A549 (cell line): ENCODE results near the gene RAB8A.

Experiments used
- EP300 ChIP-seq, 2 experiments: fragments of >200 bp; sonication (Bioruptor Twin); formaldehyde crosslinking; IDR thresholded peaks; 2 replicates in 1 of 2; 3 replicates in 1 of 2; pipeline ENCODE4 v1.6.1; 2016 to 2017
- JUN ChIP-seq, 2 experiments: fragments of >200 bp; sonication (Bioruptor Twin); formaldehyde crosslinking; IDR thresholded peaks; 2 replicates in 1 of 2; 3 replicates in 1 of 2; pipeline ENCODE4 v1.6.1; 2016 to 2017
- KDM1A ChIP-seq: fragments of 200-600 bp; sonication (generic); IDR thresholded peaks from 2 replicates; pipeline ENCODE4 v1.6.1; 2016; ENCODE audit warnings: low read depth, mild to moderate bottlenecking
- NPAS2 ChIP-seq: fragments of 250-450 bp; sonication (Bioruptor Pico); IDR thresholded peaks from 2 replicates; pipeline ENCODE4 v1.8.0; 2022; ENCODE audit warnings: mild to moderate bottlenecking, moderate library complexity, borderline replicate concordance
- PHF8 ChIP-seq: fragments of 200-600 bp; sonication (generic); IDR thresholded peaks from 2 replicates; pipeline ENCODE4 v1.6.1; 2016; ENCODE audit warnings: low read depth, mild to moderate bottlenecking, antibody characterized with exemption, moderate library complexity, borderline replicate concordance
- POLR2A ChIP-seq: IDR thresholded peaks from 2 replicates; pipeline ENCODE4 v1.6.1; 2012; ENCODE audit warnings: mild to moderate bottlenecking, low read length
- RCOR1 ChIP-seq: fragments of 150-350 bp; IDR thresholded peaks from 2 replicates; pipeline ENCODE4 v1.6.1; 2014; ENCODE audit warnings: antibody characterized with exemption, low read length, low read depth
- RNF2 ChIP-seq: fragments of 200-600 bp; sonication (generic); IDR thresholded peaks from 2 replicates; pipeline ENCODE4 v1.6.1; 2016; ENCODE audit warnings: low read depth, mild to moderate bottlenecking, antibody characterized with exemption, moderate library complexity, borderline replicate concordance
- TF ChIP-seq, protein P1 (sequence below): IDR thresholded peaks from 2 replicates; pipeline ENCODE4 v1.6.1; 2012
- TF ChIP-seq, protein P2 (sequence below): fragments of 200-600 bp; sonication (generic); IDR thresholded peaks from 2 replicates; pipeline ENCODE4 v1.6.1; 2016; ENCODE audit warnings: antibody characterized with exemption, mild to moderate bottlenecking, moderate library complexity
- TF ChIP-seq, protein P3 (sequence below): fragments of >200 bp; sonication (Bioruptor Twin); formaldehyde crosslinking; IDR thresholded peaks from 3 replicates; pipeline ENCODE4 v1.5.1; 2016
- TF ChIP-seq, protein P4 (sequence below): IDR thresholded peaks from 2 replicates; pipeline ENCODE4 v1.6.1; 2012; ENCODE audit warnings: low read depth, borderline replicate concordance

DNA sequence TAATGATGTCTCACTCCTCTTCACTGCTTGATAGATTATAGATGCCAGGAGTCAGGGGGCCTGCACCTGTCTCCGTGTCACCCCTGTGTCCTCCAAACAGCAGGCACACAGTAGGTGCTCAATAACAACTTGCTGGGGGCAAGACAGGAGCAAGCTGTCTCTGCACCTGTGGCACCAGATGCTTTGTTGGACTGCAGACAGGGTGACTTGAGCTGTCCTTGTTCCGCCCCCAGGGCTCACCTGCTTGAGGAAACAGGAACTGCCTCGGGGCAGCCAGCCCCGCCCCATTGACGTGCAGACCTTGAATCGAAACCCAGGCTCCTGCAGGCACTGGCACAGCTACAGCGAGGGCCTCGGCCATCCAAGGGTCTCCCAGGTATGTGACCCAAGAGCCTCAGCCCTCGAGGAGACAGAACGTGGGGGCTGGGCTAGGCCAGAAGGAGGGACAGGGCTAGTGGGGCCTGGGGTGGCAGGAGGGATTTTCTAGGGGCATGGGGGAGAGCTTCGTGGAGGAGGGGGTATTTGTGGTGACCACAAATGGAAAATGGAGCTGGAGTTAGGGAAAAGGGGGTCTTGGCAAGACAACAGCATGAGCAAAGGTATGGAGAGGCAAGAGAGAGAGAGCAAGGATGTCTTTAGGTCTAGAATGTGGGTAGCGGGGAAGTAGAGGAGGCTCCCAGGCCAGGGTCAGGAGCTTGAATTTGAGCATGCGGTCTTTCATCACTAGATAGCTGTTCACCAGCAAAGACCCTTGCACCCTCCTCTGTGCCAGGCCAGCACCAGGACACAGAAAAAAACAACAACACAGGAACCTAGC is 31.9 kb downstream of the RAB8A start, which contains the start of gene HSH2D:
- TF ChIP-seq, protein P1, sequence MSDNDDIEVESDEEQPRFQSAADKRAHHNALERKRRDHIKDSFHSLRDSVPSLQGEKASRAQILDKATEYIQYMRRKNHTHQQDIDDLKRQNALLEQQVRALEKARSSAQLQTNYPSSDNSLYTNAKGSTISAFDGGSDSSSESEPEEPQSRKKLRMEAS, result no peak
- TF ChIP-seq NPAS2 (no peak), PHF8 (no peak), POLR2A (no peak), RNF2 (no peak), RCOR1 (no peak), EP300 (IDR thresholded peaks at IDR 0.05) (no peak), JUN (IDR thresholded peaks at IDR 0.05) (no peak), KDM1A (no peak)
- TF ChIP-seq, protein P2, sequence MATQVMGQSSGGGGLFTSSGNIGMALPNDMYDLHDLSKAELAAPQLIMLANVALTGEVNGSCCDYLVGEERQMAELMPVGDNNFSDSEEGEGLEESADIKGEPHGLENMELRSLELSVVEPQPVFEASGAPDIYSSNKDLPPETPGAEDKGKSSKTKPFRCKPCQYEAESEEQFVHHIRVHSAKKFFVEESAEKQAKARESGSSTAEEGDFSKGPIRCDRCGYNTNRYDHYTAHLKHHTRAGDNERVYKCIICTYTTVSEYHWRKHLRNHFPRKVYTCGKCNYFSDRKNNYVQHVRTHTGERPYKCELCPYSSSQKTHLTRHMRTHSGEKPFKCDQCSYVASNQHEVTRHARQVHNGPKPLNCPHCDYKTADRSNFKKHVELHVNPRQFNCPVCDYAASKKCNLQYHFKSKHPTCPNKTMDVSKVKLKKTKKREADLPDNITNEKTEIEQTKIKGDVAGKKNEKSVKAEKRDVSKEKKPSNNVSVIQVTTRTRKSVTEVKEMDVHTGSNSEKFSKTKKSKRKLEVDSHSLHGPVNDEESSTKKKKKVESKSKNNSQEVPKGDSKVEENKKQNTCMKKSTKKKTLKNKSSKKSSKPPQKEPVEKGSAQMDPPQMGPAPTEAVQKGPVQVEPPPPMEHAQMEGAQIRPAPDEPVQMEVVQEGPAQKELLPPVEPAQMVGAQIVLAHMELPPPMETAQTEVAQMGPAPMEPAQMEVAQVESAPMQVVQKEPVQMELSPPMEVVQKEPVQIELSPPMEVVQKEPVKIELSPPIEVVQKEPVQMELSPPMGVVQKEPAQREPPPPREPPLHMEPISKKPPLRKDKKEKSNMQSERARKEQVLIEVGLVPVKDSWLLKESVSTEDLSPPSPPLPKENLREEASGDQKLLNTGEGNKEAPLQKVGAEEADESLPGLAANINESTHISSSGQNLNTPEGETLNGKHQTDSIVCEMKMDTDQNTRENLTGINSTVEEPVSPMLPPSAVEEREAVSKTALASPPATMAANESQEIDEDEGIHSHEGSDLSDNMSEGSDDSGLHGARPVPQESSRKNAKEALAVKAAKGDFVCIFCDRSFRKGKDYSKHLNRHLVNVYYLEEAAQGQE, result no peak
- TF ChIP-seq, protein P3, sequence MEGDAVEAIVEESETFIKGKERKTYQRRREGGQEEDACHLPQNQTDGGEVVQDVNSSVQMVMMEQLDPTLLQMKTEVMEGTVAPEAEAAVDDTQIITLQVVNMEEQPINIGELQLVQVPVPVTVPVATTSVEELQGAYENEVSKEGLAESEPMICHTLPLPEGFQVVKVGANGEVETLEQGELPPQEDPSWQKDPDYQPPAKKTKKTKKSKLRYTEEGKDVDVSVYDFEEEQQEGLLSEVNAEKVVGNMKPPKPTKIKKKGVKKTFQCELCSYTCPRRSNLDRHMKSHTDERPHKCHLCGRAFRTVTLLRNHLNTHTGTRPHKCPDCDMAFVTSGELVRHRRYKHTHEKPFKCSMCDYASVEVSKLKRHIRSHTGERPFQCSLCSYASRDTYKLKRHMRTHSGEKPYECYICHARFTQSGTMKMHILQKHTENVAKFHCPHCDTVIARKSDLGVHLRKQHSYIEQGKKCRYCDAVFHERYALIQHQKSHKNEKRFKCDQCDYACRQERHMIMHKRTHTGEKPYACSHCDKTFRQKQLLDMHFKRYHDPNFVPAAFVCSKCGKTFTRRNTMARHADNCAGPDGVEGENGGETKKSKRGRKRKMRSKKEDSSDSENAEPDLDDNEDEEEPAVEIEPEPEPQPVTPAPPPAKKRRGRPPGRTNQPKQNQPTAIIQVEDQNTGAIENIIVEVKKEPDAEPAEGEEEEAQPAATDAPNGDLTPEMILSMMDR, result no peak
- TF ChIP-seq, protein P4, sequence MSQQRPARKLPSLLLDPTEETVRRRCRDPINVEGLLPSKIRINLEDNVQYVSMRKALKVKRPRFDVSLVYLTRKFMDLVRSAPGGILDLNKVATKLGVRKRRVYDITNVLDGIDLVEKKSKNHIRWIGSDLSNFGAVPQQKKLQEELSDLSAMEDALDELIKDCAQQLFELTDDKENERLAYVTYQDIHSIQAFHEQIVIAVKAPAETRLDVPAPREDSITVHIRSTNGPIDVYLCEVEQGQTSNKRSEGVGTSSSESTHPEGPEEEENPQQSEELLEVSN, result no peak
